HG03457 (cell line): ENCODE measurements around the gene NR2F1-AS1.
"Not testable (repeated sequence)": the region's sequence is repeated elsewhere in the genome, so short reads cannot be mapped to it uniquely, and the experiment has no call there.

ENCODE experiments used
- ATAC-seq: cut with Tn5 transposase; IDR thresholded peaks from one replicate; pipeline ENCODE4 v1.9.1; 2021; ENCODE audit warnings: moderate number of reproducible peaks; ENCODE audit not compliant: unreplicated experiment

NR2F1-AS1 gene

GRCh38 chr5:93401634-93402213 lies 179.3 kb downstream of the NR2F1-AS1 start:
- no peak for ATAC-seq

GRCh38 chr5:93399675-93400074 lies 181.3 kb downstream of the NR2F1-AS1 start:
- ATAC-seq: no peak

GRCh38 chr5:93395971-93396379 lies 185.0 kb downstream of the NR2F1-AS1 start:
- no peak for ATAC-seq

GRCh38 chr5:93395010-93395409 lies 186.0 kb downstream of the NR2F1-AS1 start:
- no peak for ATAC-seq

- ATAC-seq: no peak
These were observed 186.7 kb downstream of the NR2F1-AS1 start for GRCh38 chr5:93394301-93394700.

- ATAC-seq: not testable (repeated sequence)
These were observed 189.8 kb downstream of the NR2F1-AS1 start for GRCh38 chr5:93391169-93391568.

GRCh38 chr5:93385655-93386054 lies 195.4 kb downstream of the NR2F1-AS1 start:
- ATAC-seq: no peak

- ATAC-seq: no peak
These were observed 196.0 kb downstream of the NR2F1-AS1 start for GRCh38 chr5:93384995-93385394.

- ATAC-seq: no peak
These were observed 197.0 kb downstream of the NR2F1-AS1 start for GRCh38 chr5:93384026-93384425.

- no peak for ATAC-seq
These were observed 198.7 kb downstream of the NR2F1-AS1 start for GRCh38 chr5:93382188-93382825.

- no peak for ATAC-seq
These were observed 200.0 kb downstream of the NR2F1-AS1 start for GRCh38 chr5:93381057-93381456.

GRCh38 chr5:93378073-93378472 lies 202.9 kb downstream of the NR2F1-AS1 start:
- no peak for ATAC-seq

GRCh38 chr5:93371893-93372292 lies 209.1 kb downstream of the NR2F1-AS1 start:
- no peak for ATAC-seq

- ATAC-seq: no peak
These were observed 216.6 kb downstream of the NR2F1-AS1 start for GRCh38 chr5:93364378-93364777.

GRCh38 chr5:93360436-93361088 lies 220.5 kb downstream of the NR2F1-AS1 start:
- ATAC-seq: no peak

GRCh38 chr5:93359960-93360305 lies 221.1 kb downstream of the NR2F1-AS1 start:
- no peak for ATAC-seq
